HFF-Myc (cell line): Measurements from ENCODE around the gene RIF1.

Experiments used
- DNase-seq: peaks from one replicate; pipeline ENCODE4 v3.0.0-alpha.2; 2011; ENCODE audit warnings: low read depth; ENCODE audit errors: extremely low read depth
- H3K4me3 ChIP-seq: replicated peaks from 2 replicates; pipeline ENCODE4 v1.5.1; 2011; ENCODE audit warnings: low read depth, mild to moderate bottlenecking, control low read depth, low read length
- CTCF ChIP-seq: IDR thresholded peaks from 2 replicates; pipeline ENCODE4 v1.5.1; 2012; ENCODE audit warnings: mild to moderate bottlenecking, low read depth, low read length, control low read depth; ENCODE audit errors: missing control alignments

RIF1 gene

GRCh38 chr2:151481744-151482143, 72.0 kb downstream of the RIF1 start:
- DNase-seq, result no peak

GRCh38 chr2:151482171-151482725, 72.5 kb downstream of the RIF1 start:
- TF ChIP-seq CTCF, result no peak
- H3K4me3 ChIP-seq, result no peak overlapping the region
- no peak for DNase-seq

More at GRCh38 chr2:151481744-151482143, 72.0 kb downstream of the RIF1 start:
- no peak overlapping the region for H3K4me3 ChIP-seq
- no peak for TF ChIP-seq CTCF

GRCh38 chr2:151483546-151483945, 73.8 kb downstream of the RIF1 start:
- no peak for TF ChIP-seq CTCF
- H3K4me3 ChIP-seq, result no peak overlapping the region
- DNase-seq, result no peak

GRCh38 chr2:151484100-151484499, 74.4 kb downstream of the RIF1 start:
- DNase-seq, result no peak
- no peak overlapping the region for H3K4me3 ChIP-seq
- TF ChIP-seq CTCF, result no peak

- no peak for TF ChIP-seq CTCF
- no peak for DNase-seq
Observed at GRCh38 chr2:151486053-151486452, 76.4 kb downstream of the RIF1 start.

GRCh38 chr2:151490276-151490675, 80.6 kb downstream of the RIF1 start:
- no peak for DNase-seq
- no peak for TF ChIP-seq CTCF
- H3K4me3 ChIP-seq, result no peak overlapping the region

More at GRCh38 chr2:151486053-151486452, 76.4 kb downstream of the RIF1 start:
- no peak overlapping the region for H3K4me3 ChIP-seq

GRCh38 chr2:151491496-151491895, 81.8 kb downstream of the RIF1 start:
- H3K4me3 ChIP-seq, result no peak overlapping the region
- TF ChIP-seq CTCF, result no peak
- DNase-seq, result no peak
